Forelimb muscle (tissue), 1 donor: ENCODE measurements around the gene STC2. TPM values are rescaled to one million over a fixed set of nuclear protein-coding genes. Genes with fewer than 3 reads are reported as not detected.

Source experiments
- polyA plus RNA-seq: library from polyadenylated mRNA; unstranded; fragments of 120-200 nt; gene quantifications from one replicate; pipeline ENCODE4 v1.2.1, GENCODE V29; 2013; ENCODE audit not compliant: insufficient read length

STC2 gene
- polyA plus RNA-seq, 1 donor, result 5.7 TPM

Other genes with a start within 250 kb of the STC2 start
- 12.7 TPM for gene BNIP1, start 183.9 kb downstream of the STC2 start, polyA plus RNA-seq
- not detected for gene NKX2-5, start 93.2 kb downstream of the STC2 start, polyA plus RNA-seq